CD4-positive, alpha-beta T cell treated with Interferon alpha-2 for 1 hour (primary cell): ENCODE results near the gene CELSR2.
"Not testable (repeated sequence)": the region's sequence is repeated elsewhere in the genome, so short reads cannot be mapped to it uniquely, and the experiment has no call there.

ENCODE experiments used
- DNase-seq, 2 donors: peaks; one replicate each; pipeline ENCODE4 v3.0.0-alpha.2; 2020 to 2022

Gene CELSR2

DNA sequence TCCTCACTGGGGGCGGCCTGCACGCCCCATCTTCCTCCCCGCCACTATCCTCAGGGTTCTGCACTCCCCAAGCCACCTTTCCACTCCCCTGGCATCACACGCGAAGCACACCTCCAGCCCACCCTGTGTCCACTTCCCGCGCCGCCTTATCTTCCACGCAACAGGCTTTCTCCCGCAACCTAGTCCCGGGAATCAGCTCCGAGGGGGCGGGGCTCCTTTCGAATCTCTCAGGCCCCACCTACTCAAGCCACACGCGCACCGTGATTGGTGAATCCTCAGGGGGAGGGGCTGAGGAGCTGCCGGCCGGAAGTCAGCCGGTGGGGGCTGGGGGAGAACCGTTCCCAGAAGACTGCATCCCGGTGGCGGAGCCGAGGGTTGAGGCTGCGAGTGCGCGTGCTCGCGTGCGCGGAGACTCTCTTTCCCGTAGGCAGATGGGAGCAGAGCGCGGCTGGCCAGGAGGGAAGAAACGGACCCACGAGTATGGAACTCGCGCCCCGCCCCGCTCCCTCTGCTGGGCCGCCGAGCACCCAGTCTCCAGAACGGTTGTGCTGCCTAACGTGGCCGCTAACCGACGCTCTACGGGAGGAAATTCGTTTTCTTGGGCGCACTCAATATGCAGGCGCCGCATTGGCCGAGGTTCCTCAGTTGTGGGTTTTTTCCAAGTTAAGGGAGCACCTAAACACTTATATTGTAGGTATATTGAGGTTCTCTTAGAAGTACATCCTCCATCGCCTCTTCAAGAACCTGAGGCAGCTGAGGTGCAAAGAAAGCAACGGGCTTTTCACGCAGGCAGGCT is 33.8 kb downstream of the CELSR2 start, which contains the start of gene PSRC1:
TSS of gene PSRC1 (minus strand) at position 194 of the 796 bp plus-strand sequence.
- DNase-seq = peak; percentile 84 to 91

DNA sequence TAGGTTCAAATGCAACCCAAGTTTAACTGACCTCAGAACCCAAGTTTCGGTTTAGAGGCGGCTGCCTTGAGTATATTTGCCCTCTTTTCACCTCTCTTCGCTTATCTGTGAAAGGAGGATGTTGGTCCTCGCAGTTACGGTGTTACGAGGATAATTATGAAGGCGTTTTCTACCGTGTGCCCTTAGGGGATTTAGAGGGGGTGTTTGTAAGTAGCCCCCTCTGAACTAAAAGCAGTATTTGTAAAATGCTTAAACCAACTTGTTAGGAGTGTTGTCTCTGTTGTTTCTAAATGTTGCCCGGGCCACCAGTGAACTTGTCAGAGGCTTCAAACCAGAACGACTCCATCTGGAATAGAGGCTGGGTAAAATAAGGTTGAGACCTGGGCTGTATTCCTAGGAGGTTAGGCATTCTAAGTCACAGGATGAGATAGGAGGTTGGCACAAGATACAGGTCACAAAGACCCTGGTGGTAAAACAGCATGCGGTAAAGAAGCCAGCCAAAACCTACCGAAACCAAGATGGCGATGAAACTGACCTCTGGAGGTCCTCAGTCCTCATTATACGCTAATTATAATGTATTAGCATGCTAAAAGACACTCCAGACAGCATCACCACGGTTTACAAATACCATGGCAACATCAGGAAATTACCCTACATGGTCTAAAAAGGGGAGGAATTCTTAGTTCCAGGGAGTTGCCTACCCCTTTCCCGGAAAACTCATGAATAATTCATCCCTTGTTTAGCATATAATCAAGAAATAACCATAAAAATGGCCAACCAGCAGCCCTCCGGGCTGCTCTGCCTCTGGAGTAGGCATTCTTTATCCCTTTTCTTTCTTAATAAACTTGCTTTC is 34.6 kb downstream of the CELSR2 start:
- DNase-seq = no peak

DNA sequence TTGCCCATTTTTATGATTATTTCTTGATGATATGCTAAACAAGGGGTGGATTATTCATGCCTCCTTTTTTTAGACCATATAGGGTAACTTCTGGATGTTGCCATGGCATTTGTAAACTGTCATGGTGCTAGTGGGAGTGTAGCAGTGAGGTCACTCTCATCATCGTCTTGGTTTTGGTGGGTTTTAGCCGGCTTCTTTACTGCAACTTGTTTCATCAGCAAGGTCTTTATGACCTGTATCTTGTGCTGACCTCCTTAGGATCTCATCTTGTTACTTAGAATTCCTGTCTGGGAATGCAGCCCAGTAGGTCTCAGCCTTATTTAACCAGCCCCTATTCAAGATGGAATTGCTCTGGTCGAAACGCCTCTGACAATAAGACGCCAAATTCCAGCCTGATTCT is 37.4 kb downstream of the CELSR2 start:
- DNase-seq = not testable (repeated sequence)

DNA sequence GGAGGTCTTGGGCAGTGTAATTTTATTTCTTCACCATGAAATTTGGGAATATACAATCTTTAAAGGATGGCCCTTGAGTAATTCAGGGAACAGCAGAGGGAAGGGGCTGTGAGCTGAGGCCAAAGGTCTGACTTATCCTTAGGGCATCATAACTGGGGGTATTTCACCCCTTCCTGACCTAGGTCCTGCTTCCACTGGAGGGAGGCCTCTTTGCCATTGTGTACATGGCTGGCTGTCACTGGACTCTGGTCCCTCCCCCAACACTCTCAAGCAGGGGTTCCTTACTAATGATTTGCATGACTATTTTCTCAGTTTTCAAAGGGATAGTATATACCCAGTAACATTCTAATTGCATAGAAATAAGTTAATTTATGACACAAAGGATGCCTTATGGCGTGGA is 40.8 kb downstream of the CELSR2 start:
- DNase-seq = no peak

DNA sequence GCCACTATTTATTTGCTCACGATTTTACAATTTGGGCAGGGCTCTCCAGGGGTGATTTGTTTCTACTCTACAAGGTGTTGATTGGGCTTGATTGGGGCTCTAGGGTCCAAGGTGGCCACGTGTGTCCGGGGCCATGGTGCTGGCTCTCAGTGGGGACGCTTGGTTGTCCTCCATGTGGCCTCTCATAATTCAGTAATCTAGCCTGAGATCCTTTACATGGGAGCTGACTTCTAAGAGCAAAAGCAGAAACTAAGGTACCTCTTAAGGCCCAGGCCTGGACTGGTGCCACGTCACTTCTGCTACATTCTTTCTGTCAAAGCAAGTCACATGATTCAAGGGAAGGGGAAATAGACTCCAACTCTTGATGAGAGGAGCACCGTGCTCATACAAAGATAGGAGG is 41.7 kb downstream of the CELSR2 start:
- peak in 1 of 2 donors; percentile 39 for DNase-seq

DNA sequence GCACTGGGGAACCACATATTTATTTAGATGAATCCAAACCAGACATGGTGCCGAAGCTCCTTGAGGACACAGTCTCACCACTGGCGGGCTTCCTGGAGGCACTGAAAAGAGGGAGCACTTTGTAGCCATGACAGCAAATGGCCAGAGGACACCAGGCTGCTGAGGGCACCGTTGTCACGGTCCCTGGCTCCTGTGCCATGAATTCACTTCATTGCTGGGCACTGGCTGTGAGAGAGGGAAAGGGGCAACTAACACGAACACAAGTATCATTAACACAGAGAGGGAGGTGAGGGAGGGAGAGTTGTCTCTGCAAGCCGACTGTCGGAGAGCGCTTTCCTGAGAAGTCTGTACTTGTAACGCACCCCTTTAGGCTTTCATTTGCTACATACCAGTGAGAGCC is 43.0 kb downstream of the CELSR2 start:
- no peak for DNase-seq

DNA sequence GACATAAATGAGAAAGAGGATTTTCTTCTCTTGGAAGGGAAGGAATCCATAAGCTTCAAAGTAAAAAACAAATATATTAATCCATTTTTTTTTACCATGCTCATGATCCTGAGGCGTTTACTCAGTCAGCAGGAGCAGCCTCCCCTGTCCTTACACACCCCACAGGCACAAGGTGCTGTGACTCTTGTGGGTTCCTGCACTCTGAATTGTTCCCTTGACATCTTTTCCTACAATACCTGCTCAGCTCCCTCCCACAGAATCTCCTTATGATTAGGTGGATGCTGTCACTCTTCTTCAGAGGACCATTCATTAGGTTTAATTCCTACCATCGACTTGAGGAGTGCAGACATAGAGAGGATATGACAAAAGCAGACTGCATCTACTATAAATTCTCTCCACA is 43.7 kb downstream of the CELSR2 start:
- DNase-seq = no peak

DNA sequence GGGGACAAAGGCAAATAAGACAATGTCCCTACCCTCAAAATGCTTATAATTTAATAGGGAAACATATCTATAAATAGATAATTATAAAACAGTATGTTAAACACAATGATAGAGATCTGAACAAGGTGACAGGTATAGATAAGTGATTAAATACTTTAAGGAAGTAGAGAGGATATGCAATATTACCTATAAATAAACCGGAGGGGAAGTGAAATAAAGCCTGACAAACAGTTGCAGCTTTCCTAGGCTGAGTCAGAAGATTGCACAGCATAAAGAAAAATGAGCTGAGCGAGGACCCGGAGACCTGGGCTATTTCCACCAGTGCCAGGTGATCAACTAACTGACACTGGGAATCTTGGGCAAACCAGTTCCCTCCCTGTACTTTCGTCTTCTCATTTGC is 45.1 kb downstream of the CELSR2 start:
- no peak for DNase-seq

DNA sequence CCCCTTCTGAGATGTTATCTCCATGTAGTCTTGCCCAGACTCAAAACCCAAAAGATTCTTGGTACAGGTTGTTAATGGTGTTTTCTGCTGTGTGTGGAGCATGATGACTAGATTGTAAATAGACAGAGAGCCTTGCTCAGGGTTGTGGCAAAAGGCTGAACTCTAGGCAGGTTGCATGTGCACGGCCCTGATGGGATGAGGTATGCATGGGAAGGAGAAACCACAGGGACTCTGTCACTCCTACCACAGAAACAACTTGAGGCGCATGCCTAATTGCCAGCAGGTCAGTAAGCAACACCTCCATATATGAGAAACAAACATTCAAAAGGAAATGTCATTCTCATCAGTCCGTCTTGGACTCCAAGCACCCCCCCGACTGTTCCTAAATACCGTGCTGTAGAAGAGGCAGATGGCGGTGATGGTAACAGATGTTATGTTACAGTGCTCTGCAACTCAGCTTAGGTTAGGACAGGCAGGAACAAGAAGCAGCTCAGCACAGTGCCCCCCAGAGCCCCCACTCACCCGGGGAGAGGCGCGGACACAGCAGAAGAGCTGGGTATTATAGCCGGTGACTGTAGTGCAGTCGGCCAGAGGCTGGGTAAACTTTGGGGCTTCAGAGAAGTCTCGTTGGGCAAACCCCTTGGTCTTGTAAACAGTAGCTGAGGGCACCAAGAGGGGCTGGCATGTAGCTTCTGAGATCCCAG is 46.5 kb downstream of the CELSR2 start:
- no peak for DNase-seq

DNA sequence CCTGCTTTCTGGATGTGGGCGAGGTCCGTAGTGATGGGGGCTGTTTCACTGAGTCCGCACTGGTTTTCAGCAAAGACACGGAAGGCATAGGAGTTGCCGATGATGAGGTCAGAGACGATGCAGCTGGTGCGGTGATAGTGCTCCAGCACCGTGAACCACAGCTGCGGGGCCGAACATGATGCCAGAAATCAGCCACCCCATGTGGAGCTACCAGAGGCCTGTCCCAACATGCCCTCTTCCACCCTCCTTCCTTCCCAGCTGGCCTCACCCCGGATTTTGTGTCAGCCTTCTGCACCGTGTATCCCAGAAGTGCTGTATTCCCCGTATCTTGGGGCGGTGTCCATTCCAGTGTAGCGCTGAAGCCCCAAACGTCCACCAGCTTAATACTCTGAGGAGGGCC is 47.4 kb downstream of the CELSR2 start:
- DNase-seq = no peak

DNA sequence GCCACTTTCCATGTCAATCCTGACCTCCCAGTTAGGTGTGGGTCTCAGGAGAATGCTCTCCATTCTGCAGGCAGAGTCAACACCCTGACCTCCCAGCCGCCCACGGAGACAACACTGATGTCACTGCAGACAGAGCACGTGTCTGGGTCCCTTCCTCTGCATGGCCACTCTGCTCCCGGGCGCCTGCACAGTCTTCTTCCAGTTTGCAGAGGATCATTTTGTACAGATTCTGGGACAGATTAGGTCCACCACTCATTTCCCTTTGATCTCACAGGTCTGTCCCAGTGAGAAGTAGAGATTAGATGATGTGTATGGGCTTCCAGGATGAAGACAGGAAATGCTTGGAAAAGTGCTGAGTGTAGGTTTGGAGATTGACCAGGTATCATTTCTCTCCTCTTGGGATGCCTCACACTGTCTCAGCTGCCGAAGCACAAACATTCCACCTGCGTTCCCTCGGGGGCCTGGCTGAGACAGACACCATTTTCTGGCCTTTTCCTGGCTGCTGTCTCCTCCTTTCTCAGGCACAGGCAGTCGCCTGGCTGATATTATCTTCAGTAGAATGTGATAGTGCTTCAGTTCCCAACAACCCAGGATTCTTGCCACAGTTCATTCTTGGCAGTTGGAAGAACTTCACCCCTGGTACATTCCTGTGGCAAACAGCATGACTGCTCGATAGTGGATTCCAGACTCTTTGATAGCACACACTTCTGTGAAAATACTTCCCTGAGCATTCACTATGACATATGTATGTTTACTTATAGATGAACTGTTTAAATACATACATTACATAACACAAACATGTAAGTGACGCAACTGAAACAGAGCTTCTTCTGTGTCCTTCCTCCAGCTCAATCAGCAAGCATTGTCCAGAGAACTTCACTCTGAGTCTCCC is 49.6 kb downstream of the CELSR2 start:
- no peak for DNase-seq

DNA sequence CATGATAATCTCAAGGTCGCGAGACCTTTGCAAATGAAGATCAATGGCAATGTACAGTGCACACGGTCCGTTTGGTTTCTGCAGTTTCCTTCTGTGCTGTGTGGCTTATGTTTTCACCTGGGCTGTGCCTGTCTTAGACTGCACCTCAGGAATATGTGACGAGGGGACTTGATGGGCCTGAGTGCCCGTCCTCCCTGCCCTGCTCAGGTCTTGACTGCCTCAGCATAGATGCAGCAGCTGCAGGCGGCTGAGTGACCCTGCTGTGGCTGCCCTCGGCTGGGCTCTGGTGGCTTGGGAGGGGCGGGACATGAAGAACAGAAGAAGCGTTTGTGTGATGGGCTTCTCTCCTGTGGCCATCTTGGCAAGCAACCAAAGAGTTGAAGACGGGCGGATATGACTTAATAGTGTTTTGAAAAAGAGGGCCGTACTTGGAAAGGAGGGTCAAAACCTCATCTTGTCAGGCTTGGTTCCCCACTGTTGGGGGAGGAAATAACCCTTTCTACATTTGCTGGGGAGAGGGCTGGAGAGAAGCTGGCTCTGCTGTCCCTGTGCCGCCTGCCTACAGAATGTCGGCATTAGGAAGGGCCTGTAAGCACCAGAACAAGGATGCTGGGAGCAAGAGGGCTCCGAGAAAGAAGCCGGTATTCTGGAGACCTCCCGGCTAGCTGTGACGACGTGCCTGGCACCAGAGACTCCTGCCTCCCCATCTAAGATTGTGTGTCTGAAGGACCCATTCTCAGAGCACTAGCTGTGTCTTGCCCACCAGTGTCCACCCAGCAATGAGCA is 50.4 kb downstream of the CELSR2 start:
- DNase-seq = no peak

DNA sequence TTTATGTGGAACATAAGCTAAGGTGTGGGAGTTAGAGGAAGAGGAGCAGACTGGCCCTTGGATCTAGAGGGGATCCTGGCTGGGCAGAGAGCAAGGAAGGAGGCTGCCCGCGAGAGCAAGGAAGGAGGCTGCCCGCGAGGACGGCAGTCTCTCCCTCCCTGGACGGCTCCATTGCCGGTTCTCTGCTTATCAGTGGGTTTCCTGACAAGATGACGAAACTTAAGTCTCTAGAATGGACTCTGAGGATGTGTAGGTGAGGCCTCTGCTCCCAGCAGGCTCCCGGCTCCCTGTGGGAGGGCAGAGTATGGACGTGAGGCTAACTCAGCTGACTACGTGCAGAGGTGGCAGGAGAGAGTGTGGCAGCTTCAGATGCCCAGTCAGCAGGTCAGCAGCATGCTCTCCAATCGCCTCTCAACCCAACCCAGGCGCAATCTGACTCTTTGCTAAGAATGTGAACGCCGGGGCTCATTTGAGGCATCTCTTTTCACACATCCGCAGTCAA is 51.4 kb downstream of the CELSR2 start:
- DNase-seq = no peak

DNA sequence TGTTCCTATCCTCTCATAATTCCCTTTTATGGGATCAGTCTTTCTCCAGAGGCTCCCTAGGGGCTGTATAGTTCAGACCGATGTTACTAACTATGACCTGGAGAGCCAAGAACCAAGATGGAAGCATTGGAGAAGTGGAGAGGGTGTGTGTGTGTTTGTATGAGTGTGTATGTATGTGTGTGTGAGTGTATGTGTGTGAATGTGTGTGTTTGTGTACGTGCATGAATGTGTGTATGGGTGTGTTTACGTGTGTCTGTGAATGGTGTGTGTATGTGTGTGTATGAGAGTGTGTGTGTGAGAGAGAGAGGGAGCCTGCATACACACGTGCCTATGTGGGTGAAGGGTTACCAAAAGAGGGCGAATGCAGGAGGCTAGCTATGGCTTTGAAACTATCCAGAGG is 52.5 kb downstream of the CELSR2 start:
- DNase-seq = no peak

DNA sequence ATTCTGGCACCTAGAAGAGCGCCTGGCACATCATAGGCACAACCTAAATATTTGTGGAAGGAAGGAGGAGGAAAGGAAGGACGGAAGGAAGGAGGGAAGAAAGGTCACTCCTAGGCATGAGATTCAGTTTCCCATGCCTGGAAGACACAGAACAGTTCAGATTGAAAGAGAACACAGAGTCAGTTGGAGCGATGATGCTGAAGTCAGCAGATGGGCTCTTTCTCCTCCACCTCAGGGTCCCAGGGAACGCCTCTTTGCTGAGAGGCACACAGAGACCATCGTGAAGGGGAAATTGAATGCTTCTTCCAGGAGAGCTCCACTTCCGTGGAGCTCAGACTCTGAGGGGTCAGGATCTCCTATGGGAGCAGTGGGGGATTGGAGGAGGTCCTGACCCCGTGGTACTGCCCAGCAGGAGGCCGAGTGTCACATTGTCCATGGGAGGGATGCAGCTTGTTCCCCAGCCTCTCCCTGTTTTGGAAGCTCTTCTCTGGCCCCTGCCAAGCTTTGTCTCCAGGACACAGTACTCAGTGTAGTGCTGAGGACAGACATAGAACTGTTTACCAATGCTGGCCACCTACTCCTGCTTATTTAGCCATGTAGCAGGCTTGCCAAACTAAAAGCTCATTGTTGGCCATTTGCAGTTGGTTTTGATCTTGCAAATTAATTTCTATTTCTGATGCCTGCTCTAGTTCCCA is 55.0 kb downstream of the CELSR2 start:
- DNase-seq = no peak

DNA sequence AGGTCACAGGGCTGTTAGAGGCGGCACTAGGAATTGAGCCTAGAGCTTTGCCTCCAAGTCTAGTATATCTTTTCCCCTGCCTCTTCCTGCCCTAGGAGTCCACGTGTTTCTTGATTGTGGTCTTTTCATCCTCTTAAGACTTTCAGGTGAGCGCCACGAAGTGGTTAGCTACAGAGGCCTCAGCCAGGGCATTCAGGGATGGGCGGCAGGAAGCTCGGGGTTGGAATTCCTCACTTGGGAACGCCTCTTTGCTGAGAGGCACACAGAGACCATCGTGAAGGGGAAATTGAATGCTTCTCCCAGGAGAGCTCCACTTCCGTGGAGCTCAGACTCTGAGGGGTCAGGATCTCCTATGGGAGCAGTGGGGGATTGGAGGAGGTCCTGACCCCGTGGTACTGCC is 56.7 kb downstream of the CELSR2 start:
- DNase-seq = not testable (repeated sequence)

DNA sequence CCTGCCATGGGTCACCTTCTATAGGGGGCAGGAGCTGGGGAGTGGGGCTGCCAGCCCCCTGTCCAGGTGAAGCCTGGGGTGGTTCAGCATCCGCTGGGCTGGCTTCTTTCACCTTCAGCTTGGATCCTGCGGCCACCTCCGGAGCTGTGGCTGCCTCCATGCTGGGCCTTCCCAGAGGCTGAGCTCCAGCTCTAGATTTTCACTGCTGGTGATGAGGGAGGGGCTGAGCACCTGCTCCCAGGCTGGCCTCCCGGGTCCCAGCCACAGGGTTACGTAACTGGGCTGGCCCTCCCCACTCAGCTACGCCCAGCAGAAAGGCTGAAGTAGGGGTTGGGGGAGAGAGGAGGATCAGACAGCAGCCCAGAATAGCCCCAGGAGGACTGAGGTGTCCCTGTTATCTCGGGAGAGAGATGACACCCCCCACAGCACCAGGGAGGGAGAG is 57.5 kb downstream of the CELSR2 start, which contains the start of gene MYBPHL:
TSS of gene MYBPHL (minus strand) at position 180 of the 442 bp plus-strand sequence. CDS start at position 160, 20 bp downstream.
- DNase-seq = no peak

DNA sequence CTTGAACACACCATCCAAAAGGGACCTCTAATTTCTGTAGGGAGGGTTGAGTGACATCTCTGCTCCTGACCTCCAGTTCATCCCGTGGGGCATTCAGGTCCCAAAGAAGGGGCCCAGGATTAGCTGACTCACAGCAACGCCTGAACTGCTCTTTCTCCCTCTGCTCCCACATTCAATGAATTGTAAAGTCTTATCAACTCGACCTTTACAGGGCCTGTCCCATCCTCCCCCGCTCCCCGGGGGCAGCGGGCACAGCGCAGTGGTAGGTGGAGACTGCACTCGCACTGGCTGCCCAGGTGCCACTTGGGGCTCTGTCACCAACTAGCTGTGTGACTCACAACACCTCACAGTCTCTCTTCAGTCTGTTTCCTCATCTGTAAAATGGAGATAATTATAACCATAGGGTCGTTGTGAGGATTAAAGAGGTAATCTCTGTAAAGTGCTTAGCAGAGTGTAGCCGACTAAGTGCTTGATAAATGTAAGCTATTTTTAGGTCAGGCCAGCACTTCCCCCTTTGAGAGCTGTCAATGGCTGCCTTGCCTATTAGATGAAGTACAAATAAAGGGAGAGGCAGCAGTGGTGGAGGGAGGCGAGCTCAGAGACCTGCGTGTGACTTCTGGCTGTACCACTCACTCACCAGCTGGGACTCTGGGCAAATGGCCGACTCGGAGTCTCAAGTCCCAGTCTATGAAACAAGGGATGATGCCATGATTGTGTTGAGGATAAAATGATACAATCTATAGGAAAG is 58.1 kb downstream of the CELSR2 start:
- peak in 1 of 2 donors; percentile 20 for DNase-seq

DNA sequence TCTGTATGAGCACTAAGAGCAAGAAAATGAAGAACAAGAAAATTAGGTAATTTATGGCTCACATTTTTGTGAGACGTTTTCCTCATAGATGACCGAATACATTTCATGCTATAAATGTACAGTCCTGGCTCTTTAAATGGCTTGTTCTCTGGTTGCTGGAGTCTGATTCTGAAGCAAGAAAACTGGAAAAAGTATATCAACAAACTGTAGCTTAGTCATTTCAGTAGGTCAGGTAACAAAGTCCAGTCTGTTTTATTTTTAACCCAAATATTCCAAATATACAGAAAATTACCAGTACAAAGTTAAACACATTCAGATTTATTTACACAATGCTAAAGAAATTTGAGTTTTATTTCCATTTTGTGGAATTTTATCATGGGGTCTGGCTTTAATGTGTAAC is 60.0 kb downstream of the CELSR2 start:
- DNase-seq = no peak

DNA sequence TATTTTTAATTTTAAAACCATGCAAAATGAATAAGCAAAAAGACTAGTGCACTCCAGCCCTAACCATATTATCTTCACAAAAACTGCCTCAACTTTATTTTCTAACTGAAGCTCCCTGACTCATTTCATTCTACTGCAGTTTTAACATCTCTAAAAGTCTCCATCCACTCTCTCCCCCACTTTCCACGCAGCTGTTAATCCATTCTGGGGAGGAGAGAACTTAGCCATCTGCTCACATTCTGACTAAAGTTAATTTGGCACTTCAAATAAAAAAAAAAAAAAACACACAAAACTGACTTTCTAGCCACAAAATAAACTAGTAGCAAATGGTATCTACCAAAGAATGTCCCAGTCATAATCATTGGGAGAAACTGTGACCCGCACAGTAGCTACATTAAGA is 62.9 kb downstream of the CELSR2 start:
- DNase-seq = no peak
